HL-60/S4 treated with phorbol 12-myristate 13-acetate at 8.2 ng/mL for 4 days and 3 days (cell line): Measurements from ENCODE around the gene ARHGAP24.
"Not testable (repeated sequence)": the region's sequence is repeated elsewhere in the genome, so short reads cannot be mapped to it uniquely, and the experiment has no call there.

Experiments used
- in situ Hi-C: fragments of 300-500 bp; cut with MboI; formaldehyde crosslinking; loops from 2 replicates; pipeline ENCODE4 v1.15.0; 2022; ENCODE audit warnings: low sequenced_read_pairs

Gene ARHGAP24

DNA sequence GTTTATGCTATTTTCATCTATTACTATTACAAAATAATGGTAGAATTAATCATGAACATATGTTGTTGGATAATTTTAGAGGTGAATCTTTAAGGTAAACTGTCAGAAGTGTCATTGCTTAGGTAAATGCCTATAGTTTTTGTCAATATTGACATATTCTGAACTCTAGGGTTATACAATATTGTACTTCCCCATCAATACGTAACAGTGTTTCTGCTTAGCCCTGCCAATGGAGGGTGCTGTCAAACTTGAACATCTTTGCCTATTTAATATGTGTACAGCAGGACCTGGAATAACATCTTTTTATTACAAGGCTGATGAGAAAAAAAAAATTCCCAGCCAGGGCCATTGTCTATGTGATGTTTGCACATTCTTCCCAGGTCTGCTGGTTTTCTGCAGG, 40.8 kb downstream of the ARHGAP24 start:
- in situ Hi-C loops: no loop called here

DNA sequence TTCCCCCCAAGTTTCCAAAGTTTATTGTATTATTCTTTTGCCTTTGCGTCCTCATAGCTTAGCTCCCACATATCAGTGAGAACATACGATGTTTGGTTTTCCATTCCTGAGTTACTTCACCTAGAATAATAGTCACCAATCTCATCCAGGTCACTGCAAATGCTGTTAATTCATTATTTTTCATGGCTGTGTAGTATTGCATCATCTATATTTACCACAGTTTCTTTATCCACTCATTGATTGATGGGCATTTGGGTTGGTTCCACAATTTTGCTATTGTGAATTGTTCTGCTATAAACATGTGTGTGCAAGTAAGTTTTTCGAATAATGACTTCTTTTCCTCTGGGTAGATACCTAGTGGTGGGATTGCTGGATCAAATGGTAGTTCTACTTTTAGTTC, 43.6 kb downstream of the ARHGAP24 start:
- in situ Hi-C loops: not testable (repeated sequence)

- in situ Hi-C loops: no loop called here
Observed at GRCh38 chr4:85520765-85521749, 46.1 kb downstream of the ARHGAP24 start.

DNA sequence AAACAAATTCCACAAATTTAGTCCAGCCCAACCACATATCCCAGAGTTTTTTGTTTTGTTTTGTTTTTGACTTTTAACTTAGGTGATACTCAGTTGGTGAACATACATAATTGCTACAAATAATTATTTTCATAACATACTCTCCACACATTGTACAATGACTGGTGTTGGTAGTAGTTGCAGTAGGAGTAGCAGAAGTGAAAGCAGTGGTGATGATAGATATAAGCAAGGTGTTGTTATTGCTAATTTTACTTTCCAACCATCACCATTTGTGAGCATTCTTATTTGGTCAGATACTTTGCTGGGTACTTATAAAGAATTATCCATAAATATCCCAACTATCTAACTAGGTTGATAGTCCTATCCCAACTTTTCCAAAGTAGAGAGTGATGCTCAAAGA, 47.3 kb downstream of the ARHGAP24 start:
- in situ Hi-C loops: no loop called here

DNA sequence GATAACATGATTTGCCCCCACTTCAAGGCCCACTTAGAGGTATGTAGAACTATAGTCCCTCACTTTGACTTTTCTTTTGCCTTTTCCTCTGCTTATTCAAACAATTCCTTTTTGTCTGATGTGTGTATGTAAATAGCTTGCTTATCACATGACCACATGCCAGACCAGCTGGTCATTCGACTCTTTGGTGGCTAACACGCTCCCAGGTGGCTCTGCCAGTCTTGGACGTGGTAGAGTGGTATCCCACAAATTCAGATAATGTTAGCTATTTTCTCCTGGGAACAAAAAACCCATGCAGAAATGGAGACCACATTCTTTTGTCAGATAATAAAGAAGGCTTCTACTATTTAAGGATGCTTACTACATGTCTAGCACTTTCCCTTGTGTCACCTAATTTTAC, 47.9 kb downstream of the ARHGAP24 start:
- in situ Hi-C loops: no loop called here

- in situ Hi-C loops: no loop called here
Observed at GRCh38 chr4:85527815-85528214, 52.9 kb downstream of the ARHGAP24 start.

DNA sequence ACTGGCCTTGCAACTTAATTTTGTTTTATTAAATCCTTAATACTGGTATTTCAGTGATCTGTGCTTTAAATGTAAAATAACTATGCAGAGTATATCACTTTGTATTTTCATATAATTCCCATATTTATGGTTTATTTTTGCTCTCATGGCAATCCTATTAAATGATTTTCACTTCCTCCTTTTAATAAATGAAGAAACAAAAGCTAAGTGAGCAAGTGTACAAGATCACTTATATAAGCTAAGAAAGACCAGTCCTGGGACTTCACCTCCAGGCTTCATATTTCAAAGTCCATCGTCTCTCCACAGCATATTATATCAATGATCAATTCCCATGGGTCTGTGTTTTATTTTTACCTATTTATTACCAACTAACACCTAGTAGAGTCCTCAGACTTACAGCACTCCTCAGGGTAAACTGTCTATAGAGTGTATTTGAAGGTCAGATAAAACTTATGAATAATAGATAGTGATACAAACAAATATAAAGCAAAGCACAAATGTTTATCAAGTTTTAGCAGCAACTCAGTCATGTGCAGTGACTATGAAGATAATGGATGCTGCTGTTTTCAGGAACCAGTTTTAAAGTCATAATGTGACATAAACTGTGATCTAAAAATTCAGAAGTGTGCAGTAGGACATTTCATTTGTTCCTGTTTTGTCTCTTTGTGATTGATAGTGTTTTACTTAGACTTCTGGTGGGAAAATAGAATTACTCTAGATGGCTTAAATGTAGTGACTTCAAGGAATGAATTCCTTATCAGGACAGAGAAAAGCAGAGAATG, 56.8 kb downstream of the ARHGAP24 start:
- in situ Hi-C loops: no loop called here

DNA sequence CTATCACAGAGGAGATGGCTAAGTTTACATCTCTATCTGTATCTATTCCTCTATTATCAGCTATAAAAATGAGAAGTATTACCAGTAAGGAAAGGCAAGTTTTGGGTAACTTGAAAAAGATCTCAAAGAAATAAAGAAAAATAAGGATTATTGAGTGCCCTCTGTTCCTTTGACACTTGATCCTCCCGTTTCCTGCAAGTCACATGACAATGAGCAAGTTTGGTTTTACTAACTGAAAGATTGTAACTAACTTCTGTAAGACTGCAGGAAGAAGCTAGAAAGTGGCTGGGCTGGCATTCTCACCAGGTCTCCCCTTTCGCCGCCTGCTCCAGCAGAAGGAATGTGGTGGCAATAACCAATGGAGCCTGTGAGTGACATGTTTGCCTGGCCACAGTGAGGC, 59.2 kb downstream of the ARHGAP24 start:
- in situ Hi-C loops: no loop called here

- in situ Hi-C loops: no loop called here
Observed at GRCh38 chr4:85543832-85544231, 68.9 kb downstream of the ARHGAP24 start.

DNA sequence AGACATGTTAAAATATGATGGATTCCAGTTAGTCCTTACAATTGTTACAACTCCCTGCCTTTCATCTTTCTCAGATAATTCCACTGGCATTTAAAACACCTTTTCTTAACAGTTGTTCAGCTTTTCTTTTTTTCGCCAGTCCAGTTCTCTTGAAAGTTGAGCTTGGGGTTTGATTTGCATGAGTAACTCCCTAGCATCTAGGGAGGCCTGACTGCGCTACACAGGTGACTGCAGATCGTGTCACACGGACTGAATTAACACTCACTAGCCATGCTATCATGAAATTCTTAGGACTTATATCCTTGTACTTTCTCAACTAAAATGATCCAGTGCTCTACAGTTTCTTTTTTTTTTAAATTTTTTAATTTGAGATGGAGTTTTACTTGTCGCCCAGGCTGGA, 69.8 kb downstream of the ARHGAP24 start:
- in situ Hi-C loops: no loop called here

GRCh38 chr4:85548116-85548515, 73.2 kb downstream of the ARHGAP24 start:
- in situ Hi-C loops: no loop called here

DNA sequence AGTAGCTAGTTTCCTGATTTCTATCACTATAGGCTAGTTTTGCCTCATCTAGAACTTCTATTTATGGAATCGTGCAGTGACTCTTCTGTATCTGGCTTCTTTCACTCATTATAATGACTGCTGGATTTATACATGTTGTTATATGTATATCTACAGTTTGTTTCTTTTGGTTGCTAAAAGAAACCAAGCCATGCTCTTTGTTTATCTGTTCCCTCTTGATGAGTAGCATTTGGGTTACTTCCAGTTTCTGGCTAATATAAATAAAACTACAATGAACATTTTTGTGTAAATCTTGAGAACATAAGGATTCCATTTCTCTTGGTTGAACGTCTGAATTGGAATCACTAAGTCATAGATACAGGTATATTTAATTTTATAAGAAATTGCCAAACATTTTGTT, 73.9 kb downstream of the ARHGAP24 start:
- in situ Hi-C loops: no loop called here

DNA sequence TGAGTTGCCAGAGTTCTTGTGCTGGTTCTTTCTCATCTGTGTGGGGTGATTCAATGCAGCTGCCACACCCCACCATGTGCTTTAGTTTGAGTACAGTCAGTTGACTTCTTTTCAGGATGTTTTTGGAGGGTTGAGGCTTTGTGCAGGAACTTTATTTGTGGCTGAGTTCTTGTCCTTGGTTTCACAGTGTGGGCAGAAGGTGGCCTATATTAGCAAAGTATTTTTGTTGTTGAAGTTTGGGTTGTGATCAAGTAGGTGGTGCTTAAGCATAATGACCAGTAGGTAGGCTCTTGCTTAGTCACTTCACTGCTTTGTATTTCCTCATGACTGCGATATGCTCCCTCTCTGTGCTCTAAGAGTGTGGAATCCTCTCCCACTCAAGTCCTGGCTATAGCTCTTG, 80.3 kb downstream of the ARHGAP24 start:
- in situ Hi-C loops: no loop called here

GRCh38 chr4:85556283-85556682, 81.3 kb downstream of the ARHGAP24 start:
- in situ Hi-C loops: no loop called here

DNA sequence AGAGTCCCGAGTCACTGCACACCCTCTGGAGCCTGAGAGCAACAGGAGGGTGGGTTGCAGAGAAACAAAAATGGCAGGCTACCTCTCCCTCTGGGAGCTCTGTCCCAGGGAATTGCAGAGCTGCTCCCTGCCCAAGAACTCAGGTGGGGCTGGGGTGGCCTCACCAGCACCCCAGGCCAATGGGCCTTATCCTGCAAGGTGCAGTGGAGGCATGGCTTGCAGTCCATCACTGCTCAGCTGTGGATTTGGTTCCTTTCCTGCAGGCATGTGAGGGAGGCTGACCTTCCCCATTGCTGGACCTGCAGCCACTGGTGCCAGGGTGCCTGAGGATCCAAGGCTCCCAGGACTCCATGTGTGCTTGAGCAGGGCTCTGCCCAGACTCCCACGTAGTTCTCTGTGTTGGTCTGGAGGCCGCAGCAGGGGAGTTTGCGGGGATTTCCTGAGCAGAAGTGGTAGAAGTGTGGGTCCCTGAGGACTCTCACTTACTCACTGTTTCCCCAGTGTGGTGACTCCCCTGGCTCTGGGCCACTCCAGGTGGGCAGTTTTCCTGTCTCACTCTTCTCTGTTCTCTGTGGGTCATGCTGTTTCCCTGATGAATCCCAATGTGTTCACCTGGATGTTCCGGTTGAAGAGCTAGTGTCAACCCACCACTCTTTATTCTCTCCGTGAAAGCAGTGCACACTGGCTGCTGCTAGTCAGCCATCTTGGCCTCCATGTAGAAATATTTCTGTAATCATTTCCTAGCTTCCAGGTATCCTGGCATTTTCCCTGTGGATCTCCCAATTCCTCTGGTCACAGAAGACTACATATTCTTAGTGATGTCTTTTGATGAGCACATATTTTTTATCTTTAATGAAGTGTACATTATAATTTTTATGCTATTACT, 82.3 kb downstream of the ARHGAP24 start:
- in situ Hi-C loops: no loop called here

GRCh38 chr4:85565761-85566480, 91.0 kb downstream of the ARHGAP24 start:
- in situ Hi-C loops: no loop called here

GRCh38 chr4:85569730-85570299, 94.9 kb downstream of the ARHGAP24 start:
- in situ Hi-C loops: no loop called here

DNA sequence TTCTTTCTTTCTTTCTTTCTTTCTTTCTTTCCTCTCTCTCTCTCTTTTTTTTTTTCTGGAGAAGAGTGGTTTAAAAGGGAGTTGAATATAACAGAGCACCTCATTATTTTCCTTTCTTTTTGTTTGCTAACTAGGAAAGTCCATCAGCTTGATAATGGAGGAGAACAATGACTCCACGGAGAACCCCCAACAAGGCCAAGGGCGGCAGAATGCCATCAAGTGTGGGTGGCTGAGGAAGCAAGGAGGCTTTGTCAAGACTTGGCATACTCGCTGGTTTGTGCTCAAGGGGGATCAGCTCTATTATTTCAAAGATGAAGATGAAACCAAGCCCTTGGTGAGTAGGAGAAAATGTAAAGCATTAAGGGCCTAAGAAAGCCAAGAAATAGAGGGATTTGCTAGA, 95.4 kb downstream of the ARHGAP24 start:
- in situ Hi-C loops: no loop called here

GRCh38 chr4:85571008-85571407, 96.1 kb downstream of the ARHGAP24 start:
- in situ Hi-C loops: no loop called here

- in situ Hi-C loops: no loop called here
Observed at GRCh38 chr4:85573270-85573669, 98.3 kb downstream of the ARHGAP24 start.
